Activated CD8-positive, alpha-beta memory T cell treated with anti-CD3 and anti-CD28 coated beads for 24 hours (primary cell): Measurements from ENCODE around the gene CRADD.
"Not testable (repeated sequence)": the region's sequence is repeated elsewhere in the genome, so short reads cannot be mapped to it uniquely, and the experiment has no call there.

Experiments used
- DNase-seq: peaks from one replicate; pipeline ENCODE4 v3.0.0-alpha.2; 2020

The CRADD gene

GRCh38 chr12:93788853-93789252 is 111.7 kb downstream of the CRADD start:
- no peak for DNase-seq

DNA sequence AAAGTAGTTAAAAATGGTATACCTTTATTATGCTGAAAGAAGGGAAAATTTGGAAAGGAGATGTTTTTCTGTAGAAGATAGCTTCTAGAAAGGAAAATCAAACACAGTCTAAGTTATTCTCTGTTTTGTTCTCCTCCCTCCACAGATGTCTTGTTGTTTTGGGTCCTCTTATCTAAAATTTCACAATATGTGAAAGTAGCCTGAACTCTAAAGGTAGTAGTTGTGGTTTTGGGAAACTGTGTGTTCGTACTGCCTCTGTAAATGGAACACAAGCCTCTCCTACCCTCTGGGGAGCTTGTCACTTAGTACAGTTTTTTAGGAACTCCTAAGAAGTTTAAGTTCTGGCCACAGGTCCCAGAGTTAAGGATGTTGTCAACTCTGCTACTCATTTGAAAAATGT is 112.6 kb downstream of the CRADD start:
- no peak for DNase-seq

- no peak for DNase-seq
Measured at GRCh38 chr12:93790472-93791152, 113.4 kb downstream of the CRADD start.

GRCh38 chr12:93793007-93793406 is 115.8 kb downstream of the CRADD start:
- DNase-seq = no peak

DNA sequence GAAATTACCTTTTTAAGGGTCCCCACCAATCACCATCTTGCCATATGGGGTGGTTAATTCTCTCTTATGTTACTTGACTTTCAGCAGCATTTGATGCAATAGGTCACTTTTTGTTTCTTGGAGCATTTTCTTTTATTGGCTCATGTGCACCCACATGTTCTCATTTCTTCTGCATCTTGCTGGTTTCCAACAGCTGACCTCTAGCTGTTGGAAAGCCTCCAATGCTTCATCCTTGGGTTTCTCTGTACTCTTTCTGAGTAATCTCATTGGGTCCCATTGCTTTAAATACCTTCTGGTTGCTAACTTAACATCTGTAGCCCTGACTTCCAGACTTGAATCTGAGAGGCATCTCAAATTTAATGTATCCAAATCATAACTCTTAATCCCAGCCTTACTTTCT is 116.8 kb downstream of the CRADD start:
- no peak for DNase-seq

GRCh38 chr12:93794738-93795137 is 117.6 kb downstream of the CRADD start:
- no peak for DNase-seq

DNA sequence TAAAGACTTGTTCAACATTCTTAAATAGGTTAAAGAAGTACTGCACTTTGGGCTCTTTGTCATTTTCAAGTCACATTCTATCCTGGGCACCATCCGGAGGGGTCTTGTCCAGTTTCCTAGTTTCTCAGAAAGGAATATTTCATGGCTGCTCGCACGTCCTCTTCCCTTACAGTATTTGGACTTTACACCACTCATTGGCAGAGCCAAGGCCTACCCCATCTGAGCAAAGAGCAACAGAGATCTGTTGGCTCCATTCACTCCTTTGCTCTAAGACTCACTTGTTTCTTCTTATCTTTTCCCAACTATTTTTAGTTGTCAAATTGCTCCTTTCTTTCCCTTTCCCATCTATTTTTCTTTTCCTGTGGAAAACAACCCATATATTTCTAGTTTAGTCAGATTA is 118.2 kb downstream of the CRADD start:
- no peak for DNase-seq

DNA sequence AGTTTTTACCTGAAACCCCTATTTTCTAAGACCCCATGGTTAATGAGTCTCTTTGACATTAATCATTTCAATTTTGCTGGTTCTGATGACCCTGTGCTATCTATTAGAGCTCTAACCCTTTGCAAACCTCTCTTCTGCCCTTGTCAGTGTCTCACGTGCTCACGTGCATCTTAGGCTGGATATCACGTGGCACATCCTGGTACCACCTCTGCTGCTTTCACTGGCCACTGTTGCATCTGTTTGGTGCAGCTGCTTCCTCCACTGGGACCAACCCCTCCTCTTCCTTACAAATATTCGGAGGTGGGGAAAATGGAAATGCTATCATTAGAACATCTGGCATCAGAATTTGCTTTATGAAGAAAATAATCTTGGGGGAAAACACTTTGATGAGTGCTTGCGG is 119.6 kb downstream of the CRADD start:
- no peak for DNase-seq

DNA sequence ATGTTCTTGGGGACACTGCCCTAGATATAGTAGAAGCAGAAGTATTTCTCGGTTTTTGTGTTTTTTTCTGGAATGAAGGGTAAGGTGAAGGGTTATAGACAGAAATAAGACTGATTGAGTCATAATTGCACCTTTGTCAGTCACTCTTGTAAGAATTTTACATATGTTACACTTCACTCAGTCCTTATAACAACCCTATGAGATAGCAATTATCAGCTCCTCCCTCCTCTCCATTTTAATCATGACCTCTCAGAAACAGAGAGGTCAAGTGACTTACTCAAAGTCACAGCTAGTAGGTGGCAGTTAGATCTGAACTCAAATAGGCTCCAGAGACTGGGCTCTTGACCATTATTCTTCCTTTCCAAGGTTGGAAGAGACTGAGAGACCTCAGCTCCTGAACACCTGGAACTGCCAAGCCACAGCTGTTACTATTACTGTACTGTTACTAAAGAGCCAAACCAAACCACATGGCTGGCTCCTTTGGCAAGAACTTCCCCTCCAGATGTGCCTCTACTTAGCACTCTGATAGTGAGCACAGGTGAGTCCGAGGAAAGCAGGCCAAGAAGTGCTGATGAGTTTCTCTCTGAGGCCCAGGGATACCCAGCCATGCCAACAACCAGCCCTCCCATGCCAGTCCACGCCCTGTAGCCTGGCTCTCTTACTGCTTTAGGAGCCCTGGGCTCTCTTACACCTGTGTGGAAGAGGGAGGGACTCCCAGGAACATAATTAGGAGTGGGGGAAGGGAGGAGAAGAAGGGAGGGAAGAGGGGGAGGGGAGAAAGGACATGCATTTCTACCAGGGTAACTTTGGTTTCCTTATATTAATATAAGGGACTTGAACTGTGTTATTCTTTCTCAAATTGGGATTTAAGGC is 121.3 kb downstream of the CRADD start:
- no peak for DNase-seq

DNA sequence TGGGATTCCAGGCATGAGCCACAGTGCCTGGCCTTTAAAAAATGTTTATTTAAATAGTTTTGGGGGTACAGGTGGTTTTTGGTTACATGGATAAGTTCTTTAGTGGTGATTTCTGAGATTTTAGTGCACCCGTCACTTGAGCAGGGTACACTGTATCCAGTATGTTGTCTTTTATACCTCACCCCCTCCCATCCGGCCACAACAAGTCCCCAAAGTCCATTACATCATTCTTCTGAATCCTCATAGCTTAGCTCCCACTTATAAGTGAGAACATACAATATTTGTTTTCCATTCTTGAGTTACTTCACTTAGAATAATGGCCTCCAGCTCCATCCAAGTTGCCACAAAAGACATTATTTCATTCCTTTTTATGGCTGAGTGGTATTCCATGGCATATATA is 124.5 kb downstream of the CRADD start:
- DNase-seq = not testable (repeated sequence)

DNA sequence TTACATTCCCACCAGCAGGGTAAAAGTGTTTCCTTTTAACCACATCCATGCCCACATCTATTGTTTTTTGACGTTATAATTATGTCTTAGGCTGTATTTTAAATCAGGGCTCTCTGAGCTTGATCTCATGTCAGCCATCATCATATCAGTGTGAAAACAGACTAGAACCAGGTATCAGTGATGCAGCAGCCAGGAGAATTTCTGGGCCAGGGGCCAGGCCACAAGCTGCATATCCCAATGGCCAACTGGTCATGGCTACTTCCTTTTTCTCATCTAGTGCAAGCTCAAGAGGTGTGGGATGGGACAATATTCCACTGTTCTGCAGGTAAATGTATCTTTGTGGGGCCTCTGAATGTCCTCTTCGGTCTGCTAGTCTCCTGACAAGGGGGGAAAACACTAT is 125.1 kb downstream of the CRADD start:
- DNase-seq = no peak

DNA sequence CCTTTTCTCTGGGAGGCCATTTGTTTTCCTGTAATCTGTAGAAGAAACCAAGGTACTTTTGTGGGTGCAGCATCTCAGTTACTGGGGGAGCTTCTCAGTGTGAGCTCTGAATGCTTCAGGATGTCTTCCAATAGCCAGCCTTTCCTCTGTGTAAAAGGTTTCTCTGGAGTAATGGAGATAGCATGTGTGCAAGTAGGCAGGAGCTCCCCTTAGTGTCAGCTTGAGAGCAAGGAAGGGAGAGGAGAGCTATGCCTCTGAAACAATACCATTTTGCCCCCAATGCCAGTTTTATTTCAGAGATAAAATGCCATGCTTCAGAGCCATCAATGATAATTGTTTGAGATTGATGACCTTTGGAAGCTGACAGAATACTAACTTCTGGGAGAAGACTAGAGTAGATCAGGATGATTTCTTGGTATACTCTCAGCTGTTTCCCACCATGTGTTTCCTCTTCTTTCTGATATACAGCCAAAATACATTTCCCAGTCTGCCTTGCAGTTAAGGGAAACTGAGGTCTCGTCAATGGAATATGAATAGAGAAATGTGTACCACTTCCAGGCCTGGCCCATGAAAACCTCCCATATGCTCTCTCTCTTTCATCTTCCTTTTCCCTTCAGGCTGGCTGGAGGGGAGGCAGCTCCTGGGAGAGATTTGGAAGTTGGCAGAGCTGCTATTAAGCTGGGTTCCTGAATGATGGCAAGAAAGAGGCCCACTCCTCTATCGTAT is 125.7 kb downstream of the CRADD start:
- no peak for DNase-seq

DNA sequence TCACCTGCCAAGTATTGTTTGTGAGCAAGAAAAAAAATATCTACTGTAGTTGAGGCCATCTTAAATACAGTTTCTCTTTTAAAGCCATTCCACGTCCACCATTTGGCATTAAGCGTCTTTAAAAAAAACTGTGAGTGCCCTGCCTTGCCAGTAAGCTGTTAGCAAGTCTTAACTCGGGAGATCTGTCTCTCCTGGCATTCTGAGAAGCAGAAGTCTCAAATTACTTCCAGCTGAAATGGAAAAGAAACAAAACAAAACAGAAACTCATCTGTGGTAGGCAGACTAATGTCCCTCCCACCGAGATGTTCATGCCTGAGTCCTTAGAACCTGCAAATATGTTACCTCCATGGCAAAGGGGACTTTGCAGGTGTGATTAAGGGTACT is 126.2 kb downstream of the CRADD start:
- no peak for DNase-seq

GRCh38 chr12:93804392-93805179 is 127.4 kb downstream of the CRADD start:
- DNase-seq = no peak

GRCh38 chr12:93805736-93806141 is 128.6 kb downstream of the CRADD start:
- no peak for DNase-seq

DNA sequence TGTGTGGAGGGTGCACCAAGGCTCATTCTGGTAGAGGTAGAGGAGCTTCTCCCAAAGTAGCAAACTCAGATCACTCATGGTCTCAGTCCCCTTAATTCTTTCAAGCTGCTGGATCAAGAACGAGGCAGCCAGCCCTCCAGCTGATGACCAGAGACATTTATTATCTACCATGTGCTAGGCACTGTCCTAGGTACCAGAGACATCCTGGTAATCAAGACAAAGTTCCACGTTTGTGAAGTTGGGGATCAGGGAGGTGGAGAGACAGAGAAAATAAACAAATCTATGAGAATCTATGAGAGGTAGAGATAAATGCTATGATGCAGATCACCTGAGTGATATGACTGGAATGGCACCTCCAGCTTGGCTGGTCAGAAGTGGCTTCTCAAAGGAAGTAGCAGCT is 130.2 kb downstream of the CRADD start:
- no peak for DNase-seq

DNA sequence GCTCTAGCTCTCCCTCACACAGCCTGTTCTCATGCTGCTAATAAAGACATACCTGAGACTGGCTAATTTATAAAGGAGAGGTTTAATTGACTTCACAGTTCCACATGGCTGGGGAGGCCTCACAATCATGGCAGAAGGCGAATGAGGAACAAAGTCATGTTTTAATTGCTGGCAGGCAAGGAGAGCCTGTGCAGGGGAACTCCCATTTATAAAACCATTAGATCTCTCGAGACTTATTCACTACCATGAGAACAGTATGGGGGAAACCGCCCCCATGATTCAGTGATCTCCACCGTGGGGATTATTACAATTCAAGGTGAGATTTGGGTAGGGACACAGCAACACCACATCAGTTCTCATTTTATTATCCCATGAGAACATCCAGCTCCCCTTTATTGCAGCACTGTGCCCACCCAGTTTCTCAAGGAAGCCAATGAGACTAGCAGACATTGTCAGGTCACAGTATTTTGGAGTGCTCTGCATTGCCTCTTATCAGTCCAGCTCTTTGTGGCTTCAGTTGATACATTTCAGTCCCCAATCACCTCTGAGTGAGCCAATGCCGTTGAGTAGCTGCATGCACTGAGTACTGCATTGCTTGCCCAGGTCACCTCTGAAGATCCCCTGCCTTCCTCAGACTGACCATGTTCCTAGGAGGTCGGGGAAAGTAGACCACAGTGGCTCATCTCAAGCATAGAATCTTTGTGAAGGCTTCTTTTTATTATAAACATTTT is 131.2 kb downstream of the CRADD start:
- no peak for DNase-seq

DNA sequence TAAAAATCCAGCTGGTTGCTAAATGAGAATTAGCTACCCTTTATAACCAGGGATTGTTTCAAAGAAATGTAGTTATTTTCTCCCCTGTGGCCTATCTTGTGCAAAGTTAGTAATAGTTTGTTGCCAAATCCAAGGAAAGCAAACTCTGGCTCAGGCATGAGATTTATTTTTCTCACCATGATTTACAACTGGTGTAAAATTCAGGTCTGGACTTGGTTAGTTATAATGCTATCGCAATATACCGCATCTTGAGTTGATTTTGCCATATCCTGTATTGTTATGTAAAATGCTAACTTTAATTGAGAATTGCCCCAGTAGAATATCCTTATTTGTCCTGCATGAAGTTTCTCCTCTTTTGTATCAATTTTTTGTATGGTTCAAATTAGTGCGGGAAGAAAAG is 135.5 kb downstream of the CRADD start:
- DNase-seq = no peak

GRCh38 chr12:93813186-93813585 is 136.0 kb downstream of the CRADD start:
- DNase-seq = no peak

- no peak for DNase-seq
Measured at GRCh38 chr12:93813972-93814821, 137.0 kb downstream of the CRADD start.

- DNase-seq = no peak
Measured at GRCh38 chr12:93818488-93819049, 141.4 kb downstream of the CRADD start.
